OCI-LY7 (cell line): Measurements from ENCODE around the gene SGMS1.

ENCODE experiments used
- CTCF ChIP-seq: fragments of 200-600 bp; sonication (generic); conservative IDR thresholded peaks from 2 replicates; pipeline ENCODE4 v1.5.1; 2014; ENCODE audit warnings: mild to moderate bottlenecking, antibody characterized with exemption, low read length, moderate library complexity, mixed read lengths
- EZH2phosphoT487 ChIP-seq: fragments of 200-600 bp; sonication (generic); IDR thresholded peaks from 2 replicates; pipeline ENCODE4 v1.6.1; 2018; ENCODE audit warnings: low read depth, borderline replicate concordance, mild to moderate bottlenecking, mixed run types, antibody characterized with exemption, low read length, moderate library complexity, mixed read lengths

GRCh38 chr10:50558371-50558770 lies 65.4 kb downstream of the SGMS1 start:
- no peak for TF ChIP-seq CTCF
- no peak for TF ChIP-seq EZH2phosphoT487
